Epithelial cell of proximal tubule (primary cell): ENCODE data around the gene DNAJB8. TPM values are rescaled to one million over a fixed set of nuclear protein-coding genes. Genes with fewer than 3 reads are reported as not detected.

ENCODE experiments used
- DNase-seq: peaks from one replicate; pipeline ENCODE4 v3.0.0-alpha.2; 2011; ENCODE audit warnings: low read depth
- H3K4me3 ChIP-seq: 2 replicates; pipeline ENCODE4 v1.5.1; 2011; ENCODE audit warnings: low read depth, mild to moderate bottlenecking, low read length
- total RNA-seq: library from RNA; depleted of rRNA; stranded (reverse); fragments of >200 nt; gene quantifications from 2 replicates; pipeline ENCODE4 v1.2.3, GENCODE V29; 2015
- TF ChIP-seq, protein P1 (sequence below): conservative IDR thresholded peaks from 2 replicates; pipeline ENCODE4 v1.5.1; 2012; ENCODE audit warnings: low read depth, mild to moderate bottlenecking, low read length

DNAJB8 gene
- total RNA-seq, 1 donor from 2014 or later: not detected

DNA sequence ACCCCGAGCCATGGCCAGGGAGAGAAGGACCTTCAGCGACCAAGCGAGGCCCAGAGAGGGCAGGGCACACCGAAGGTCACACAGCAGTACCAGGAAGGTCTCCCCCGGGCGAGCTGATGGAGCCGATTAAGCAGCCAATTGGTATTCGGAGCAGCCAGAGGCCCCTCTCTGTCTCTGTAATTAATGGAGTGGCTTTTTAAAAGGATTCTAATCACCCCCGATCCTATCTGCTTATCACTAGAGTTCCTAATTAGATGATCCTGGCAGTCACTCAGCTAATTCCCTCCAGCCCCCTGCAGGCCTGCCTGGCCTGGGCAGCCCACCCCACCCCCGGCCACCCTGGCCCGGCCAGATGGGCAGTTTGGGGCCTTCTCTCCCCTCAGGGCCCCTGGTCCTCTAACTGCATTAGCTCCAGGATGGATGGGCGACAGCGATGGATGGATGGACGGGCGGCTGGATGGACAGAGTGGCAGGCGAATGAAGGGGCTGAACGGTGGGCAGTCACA, 1.6 kb upstream of the DNAJB8 start:
- no peak for DNase-seq
- TF ChIP-seq, protein P1, sequence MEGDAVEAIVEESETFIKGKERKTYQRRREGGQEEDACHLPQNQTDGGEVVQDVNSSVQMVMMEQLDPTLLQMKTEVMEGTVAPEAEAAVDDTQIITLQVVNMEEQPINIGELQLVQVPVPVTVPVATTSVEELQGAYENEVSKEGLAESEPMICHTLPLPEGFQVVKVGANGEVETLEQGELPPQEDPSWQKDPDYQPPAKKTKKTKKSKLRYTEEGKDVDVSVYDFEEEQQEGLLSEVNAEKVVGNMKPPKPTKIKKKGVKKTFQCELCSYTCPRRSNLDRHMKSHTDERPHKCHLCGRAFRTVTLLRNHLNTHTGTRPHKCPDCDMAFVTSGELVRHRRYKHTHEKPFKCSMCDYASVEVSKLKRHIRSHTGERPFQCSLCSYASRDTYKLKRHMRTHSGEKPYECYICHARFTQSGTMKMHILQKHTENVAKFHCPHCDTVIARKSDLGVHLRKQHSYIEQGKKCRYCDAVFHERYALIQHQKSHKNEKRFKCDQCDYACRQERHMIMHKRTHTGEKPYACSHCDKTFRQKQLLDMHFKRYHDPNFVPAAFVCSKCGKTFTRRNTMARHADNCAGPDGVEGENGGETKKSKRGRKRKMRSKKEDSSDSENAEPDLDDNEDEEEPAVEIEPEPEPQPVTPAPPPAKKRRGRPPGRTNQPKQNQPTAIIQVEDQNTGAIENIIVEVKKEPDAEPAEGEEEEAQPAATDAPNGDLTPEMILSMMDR: no peak
- H3K4me3 ChIP-seq: no peak overlapping the region

DNA sequence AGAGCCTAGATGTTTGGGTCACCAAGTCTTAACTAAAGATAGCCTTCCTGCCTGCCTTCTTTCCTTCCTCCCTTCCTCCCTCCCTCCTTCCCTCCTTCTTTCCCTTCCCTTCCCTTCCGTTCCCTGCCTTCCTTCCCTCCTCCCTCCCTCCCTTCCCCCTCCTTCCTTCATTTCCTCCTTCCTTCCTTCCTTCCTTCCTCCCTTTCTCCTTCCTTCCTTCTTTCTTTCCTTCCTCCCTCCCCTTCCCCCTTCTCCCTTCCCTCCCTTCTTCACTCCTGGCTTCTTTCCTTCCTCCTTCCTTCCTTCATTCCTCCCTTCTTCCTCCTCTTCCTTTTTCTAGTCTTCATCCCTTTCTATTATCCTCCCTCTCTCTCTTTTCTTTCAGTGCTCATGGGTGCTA, 2.0 kb downstream of the DNAJB8 start:
- H3K4me3 ChIP-seq: no peak overlapping the region
- TF ChIP-seq, protein P1: no peak
- no peak for DNase-seq

DNA sequence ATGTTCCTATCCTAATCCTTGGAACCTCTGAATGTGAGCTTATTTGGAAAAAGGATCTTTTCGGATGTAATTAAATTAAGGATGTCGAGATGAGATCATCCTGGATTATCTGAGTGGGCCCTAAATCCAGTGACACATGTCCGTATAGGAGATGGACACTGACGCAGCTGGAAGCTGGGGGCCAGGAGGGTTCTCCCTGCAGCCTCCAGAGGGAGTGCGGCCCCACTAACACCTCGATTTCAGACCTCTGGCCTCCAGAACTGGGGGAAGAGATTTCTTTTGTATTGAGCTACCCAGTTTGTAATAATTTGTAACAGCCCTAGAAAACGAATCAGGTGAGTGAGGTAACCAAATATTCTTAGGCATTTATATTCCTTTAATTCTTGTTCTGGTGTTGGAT, 2.5 kb downstream of the DNAJB8 start:
- TF ChIP-seq, protein P1: no peak
- DNase-seq: no peak
- H3K4me3 ChIP-seq: no peak overlapping the region

DNA sequence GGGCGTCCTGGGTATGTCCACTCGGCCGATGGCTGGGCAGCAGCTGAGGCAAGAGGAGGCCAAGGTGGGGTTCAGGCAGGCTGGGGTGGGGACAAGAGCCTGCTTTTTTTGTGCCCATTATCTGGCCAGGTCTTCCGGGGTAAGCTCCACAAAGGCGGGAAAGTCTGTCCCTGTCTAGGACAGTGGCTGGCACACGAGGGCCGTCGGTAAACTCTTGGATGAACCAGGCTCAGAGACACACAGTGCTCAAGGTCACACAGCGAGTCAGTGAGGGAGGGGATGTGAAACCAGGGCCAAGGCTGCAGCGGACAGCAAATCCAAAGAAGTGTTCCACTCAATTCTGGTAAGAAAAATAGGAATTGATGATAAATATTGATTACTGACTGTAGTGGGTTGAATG, 2.9 kb downstream of the DNAJB8 start:
- DNase-seq: no peak
- H3K4me3 ChIP-seq: no peak overlapping the region
- TF ChIP-seq, protein P1: no peak

GRCh38 chr3:128463354-128463753, 3.3 kb downstream of the DNAJB8 start:
- H3K4me3 ChIP-seq: no peak overlapping the region

GRCh38 chr3:128462931-128463330, 3.8 kb downstream of the DNAJB8 start:
- TF ChIP-seq, protein P1: no peak
- H3K4me3 ChIP-seq: no peak overlapping the region
- DNase-seq: no peak

More at GRCh38 chr3:128463354-128463753, 3.3 kb downstream of the DNAJB8 start:
- DNase-seq: no peak
- TF ChIP-seq, protein P1: no peak

GRCh38 chr3:128462341-128462910, 4.3 kb downstream of the DNAJB8 start:
- TF ChIP-seq, protein P1: no peak
- no peak for DNase-seq
- no peak overlapping the region for H3K4me3 ChIP-seq
